Stimulated activated naive B cell treated with anti-CD40 and anti-IgM and Interleukin-4, amounts not matched to agents 10 μg/mL and 1 μg/mL and 100 μg/mL, for 72 hours (primary cell): ENCODE data around the gene MAP2K5.
A peak's percentile ranks its signal among the peaks of the same experiment; 100 is the strongest.

Experiments
- ATAC-seq, 2 donors: fragments of 150-1000 bp; cut with Tn5 transposase; replicated peaks; 2 replicates each; pipeline ENCODE4 v1.10.0; 2021; ENCODE audit warnings: moderate library complexity in 1 of 2
- DNase-seq: peaks from one replicate; pipeline ENCODE4 v3.0.0; 2021
- H3K27ac Mint-ChIP-seq: one replicate; pipeline ENCODE4 v1.8.0; 2022; ENCODE audit warnings: mild to moderate bottlenecking, mixed read lengths
- H3K27me3 Mint-ChIP-seq, 2 donors: one replicate each; pipeline ENCODE4 v1.8.0; 2022; ENCODE audit warnings: mixed read lengths in 2 of 2
- H3K36me3 Mint-ChIP-seq, 2 donors: one replicate each; pipeline ENCODE4 v1.8.0; 2022; ENCODE audit warnings: mixed read lengths in 2 of 2, mild to moderate bottlenecking in 1 of 2
- H3K4me1 Mint-ChIP-seq, 2 donors: one replicate each; pipeline ENCODE4 v1.8.0; 2022; ENCODE audit warnings: mixed read lengths in 2 of 2, mild to moderate bottlenecking in 1 of 2
- H3K4me3 Mint-ChIP-seq, 2 donors: one replicate each; pipeline ENCODE4 v1.8.0; 2022; ENCODE audit warnings: mild to moderate bottlenecking in 2 of 2, mixed read lengths in 2 of 2, moderate library complexity in 1 of 2
- H3K9me3 Mint-ChIP-seq, 2 donors: one replicate each; pipeline ENCODE4 v1.8.0; 2022; ENCODE audit warnings: mixed read lengths in 2 of 2, mild to moderate bottlenecking in 1 of 2

MAP2K5 gene

GRCh38 chr15:67755264-67755663 is 212.8 kb downstream of the MAP2K5 start:
- DNase-seq, result no peak
- Mint-ChIP-seq H3K27me3 (no peaks in the 10 kb centered on the region), H3K27ac (no peak overlapping the region), H3K9me3 (peaks cover 0 to 4% of the 10 kb centered on the region in 2 donors), H3K4me1 (peaks cover 17 to 32% of the 10 kb centered on the region in 2 donors), H3K4me3 (no peak overlapping the region), H3K36me3 (peaks cover 14 to 15% of the 10 kb centered on the region in 2 donors)
- no peak for ATAC-seq

GRCh38 chr15:67755936-67756335 is 213.4 kb downstream of the MAP2K5 start:
- Mint-ChIP-seq H3K4me1 (peaks cover 17 to 30% of the 10 kb centered on the region in 2 donors), H3K27me3 (no peaks in the 10 kb centered on the region), H3K4me3 (no peak overlapping the region), H3K9me3 (peaks cover 0 to 4% of the 10 kb centered on the region in 2 donors), H3K27ac (no peak overlapping the region), H3K36me3 (peaks cover 14 to 15% of the 10 kb centered on the region in 2 donors)
- ATAC-seq, result no peak
- DNase-seq, result no peak

GRCh38 chr15:67758619-67759300 is 216.3 kb downstream of the MAP2K5 start:
- ATAC-seq (no peak), DNase-seq (no peak)
- Mint-ChIP-seq H3K27me3 (no peaks in the 10 kb centered on the region), H3K4me3 (no peak overlapping the region), H3K4me1 (peaks cover 34 to 55% of the 10 kb centered on the region in 2 donors), H3K9me3 (peaks cover 0 to 4% of the 10 kb centered on the region in 2 donors), H3K27ac (no peak overlapping the region), H3K36me3 (peaks cover 11 to 14% of the 10 kb centered on the region in 2 donors)

- H3K4me1 Mint-ChIP-seq, result peaks cover 34 to 66% of the 10 kb centered on the region in 2 donors
- no peak overlapping the region for H3K4me3 Mint-ChIP-seq
- no peak for DNase-seq
- ATAC-seq, result no peak
- no peak overlapping the region for H3K27ac Mint-ChIP-seq
- H3K27me3 Mint-ChIP-seq, result no peaks in the 10 kb centered on the region
- peaks cover 0 to under 1% of the 10 kb centered on the region in 2 donors for H3K9me3 Mint-ChIP-seq
- H3K36me3 Mint-ChIP-seq, result peaks cover 4 to 11% of the 10 kb centered on the region in 2 donors
These were observed 218.4 kb downstream of the MAP2K5 start for GRCh38 chr15:67760901-67761300.

- DNase-seq, result no peak
- H3K9me3 Mint-ChIP-seq, result no peaks in the 10 kb centered on the region
- no peaks in the 10 kb centered on the region for H3K27me3 Mint-ChIP-seq
- peaks cover 3 to 11% of the 10 kb centered on the region in 2 donors for H3K36me3 Mint-ChIP-seq
- peaks cover 35 to 70% of the 10 kb centered on the region in 2 donors for H3K4me1 Mint-ChIP-seq
- H3K27ac Mint-ChIP-seq, result no peak overlapping the region
- ATAC-seq, result peak in 1 of 2 donors; percentile 44
- no peak overlapping the region for H3K4me3 Mint-ChIP-seq
These were observed 218.8 kb downstream of the MAP2K5 start for GRCh38 chr15:67761343-67761742.

GRCh38 chr15:67762610-67763368 is 220.3 kb downstream of the MAP2K5 start:
- Mint-ChIP-seq H3K4me1 (peaks cover 45 to 72% of the 10 kb centered on the region in 2 donors), H3K36me3 (peaks cover 0 to 11% of the 10 kb centered on the region in 2 donors), H3K4me3 (peak overlapping the region in 1 of 2 donors; percentile 25), H3K27ac (peak overlapping the region; percentile 27), H3K27me3 (no peaks in the 10 kb centered on the region), H3K9me3 (no peaks in the 10 kb centered on the region)
- ATAC-seq, result peak; percentile 93 to 97
- DNase-seq, result peak; percentile 54

- no peak for ATAC-seq
- no peak overlapping the region for H3K27ac Mint-ChIP-seq
- H3K4me1 Mint-ChIP-seq, result peaks cover 39 to 64% of the 10 kb centered on the region in 2 donors
These were observed 223.2 kb downstream of the MAP2K5 start for GRCh38 chr15:67765701-67766100.

GRCh38 chr15:67766968-67767367 is 224.5 kb downstream of the MAP2K5 start:
- H3K27me3 Mint-ChIP-seq, result no peaks in the 10 kb centered on the region
- H3K4me3 Mint-ChIP-seq, result peak overlapping the region in 1 of 2 donors; percentile 35
- no peak overlapping the region for H3K27ac Mint-ChIP-seq
- DNase-seq (no peak), ATAC-seq (peak; percentile 28 to 48)
- peaks cover 3 to 15% of the 10 kb centered on the region in 2 donors for H3K36me3 Mint-ChIP-seq
- peaks cover 30 to 52% of the 10 kb centered on the region in 2 donors for H3K4me1 Mint-ChIP-seq
- no peaks in the 10 kb centered on the region for H3K9me3 Mint-ChIP-seq

More at GRCh38 chr15:67765701-67766100, 223.2 kb downstream of the MAP2K5 start:
- no peaks in the 10 kb centered on the region for H3K27me3 Mint-ChIP-seq
- H3K9me3 Mint-ChIP-seq, result no peaks in the 10 kb centered on the region
- H3K4me3 Mint-ChIP-seq, result no peak overlapping the region
- H3K36me3 Mint-ChIP-seq, result peaks cover 3 to 17% of the 10 kb centered on the region in 2 donors
- no peak for DNase-seq

GRCh38 chr15:67768313-67768977 is 225.9 kb downstream of the MAP2K5 start:
- H3K9me3 Mint-ChIP-seq, result no peaks in the 10 kb centered on the region
- peaks cover 21 to 37% of the 10 kb centered on the region in 2 donors for H3K4me1 Mint-ChIP-seq
- H3K4me3 Mint-ChIP-seq, result no peak overlapping the region
- H3K36me3 Mint-ChIP-seq, result peaks cover 3 to 13% of the 10 kb centered on the region in 2 donors
- DNase-seq (no peak), ATAC-seq (no peak)
- no peak overlapping the region for H3K27ac Mint-ChIP-seq
- no peaks in the 10 kb centered on the region for H3K27me3 Mint-ChIP-seq

- DNase-seq (no peak), ATAC-seq (no peak)
- no peak overlapping the region for H3K4me3 Mint-ChIP-seq
- H3K27me3 Mint-ChIP-seq, result no peaks in the 10 kb centered on the region
- peaks cover 21 to 32% of the 10 kb centered on the region in 2 donors for H3K4me1 Mint-ChIP-seq
- no peak overlapping the region for H3K27ac Mint-ChIP-seq
- H3K9me3 Mint-ChIP-seq, result no peaks in the 10 kb centered on the region
- H3K36me3 Mint-ChIP-seq, result peaks cover 4 to 11% of the 10 kb centered on the region in 2 donors
These were observed 227.2 kb downstream of the MAP2K5 start for GRCh38 chr15:67769497-67770357.

- Mint-ChIP-seq H3K27me3 (no peaks in the 10 kb centered on the region), H3K4me3 (no peak overlapping the region), H3K36me3 (peaks cover 6 to 17% of the 10 kb centered on the region in 2 donors), H3K27ac (no peak overlapping the region), H3K4me1 (peaks cover 21 to 32% of the 10 kb centered on the region in 2 donors), H3K9me3 (no peaks in the 10 kb centered on the region)
- ATAC-seq, result no peak
- no peak for DNase-seq
These were observed 227.8 kb downstream of the MAP2K5 start for GRCh38 chr15:67770358-67770628.

GRCh38 chr15:67771189-67771800 is 228.8 kb downstream of the MAP2K5 start:
- Mint-ChIP-seq H3K9me3 (no peaks in the 10 kb centered on the region), H3K4me3 (no peak overlapping the region), H3K27me3 (no peaks in the 10 kb centered on the region), H3K27ac (no peak overlapping the region), H3K4me1 (peaks cover 15 to 22% of the 10 kb centered on the region in 2 donors), H3K36me3 (peaks cover 6 to 21% of the 10 kb centered on the region in 2 donors)
- DNase-seq (no peak), ATAC-seq (no peak)

GRCh38 chr15:67774626-67775025 is 232.1 kb downstream of the MAP2K5 start:
- Mint-ChIP-seq H3K27me3 (no peaks in the 10 kb centered on the region), H3K27ac (no peak overlapping the region), H3K9me3 (no peaks in the 10 kb centered on the region), H3K4me1 (peaks cover 5 to 11% of the 10 kb centered on the region in 2 donors), H3K36me3 (peaks cover 3 to 17% of the 10 kb centered on the region in 2 donors), H3K4me3 (no peak overlapping the region)
- no peak for DNase-seq
- ATAC-seq, result no peak
